Measurements from ENCODE around the gene ARHGEF4.

Gene ARHGEF4

GRCh38 chr2:130839011-130839780 lies 2.5 kb downstream of the ARHGEF4 start:
- no peak for TF ChIP-seq CTCF (IDR thresholded peaks at IDR 0.05; ENCODE audit: low read length, missing control alignments)
- no peak overlapping the region for H3K4me3 ChIP-seq (replicated peaks; ENCODE audit: low read depth, low read length)
- no peak for DNase-seq (ENCODE audit: low read depth)

- H3K4me3 ChIP-seq (replicated peaks; ENCODE audit: low read depth, low read length) = no peak overlapping the region
- DNase-seq (ENCODE audit: low read depth) = no peak
These were observed 3.8 kb downstream of the ARHGEF4 start for GRCh38 chr2:130840506-130840905.

GRCh38 chr2:130841741-130842365 lies 5.1 kb downstream of the ARHGEF4 start:
- no peak overlapping the region for H3K4me3 ChIP-seq (replicated peaks; ENCODE audit: low read depth, low read length)
- TF ChIP-seq CTCF (IDR thresholded peaks at IDR 0.05; ENCODE audit: low read length, missing control alignments) = no peak
- no peak for DNase-seq (ENCODE audit: low read depth)

More at GRCh38 chr2:130840506-130840905, 3.8 kb downstream of the ARHGEF4 start:
- no peak for TF ChIP-seq CTCF (IDR thresholded peaks at IDR 0.05; ENCODE audit: low read length, missing control alignments)

GRCh38 chr2:130842770-130843169 lies 6.1 kb downstream of the ARHGEF4 start:
- no peak overlapping the region for H3K4me3 ChIP-seq (replicated peaks; ENCODE audit: low read depth, low read length)
- no peak for TF ChIP-seq CTCF (IDR thresholded peaks at IDR 0.05; ENCODE audit: low read length, missing control alignments)
- DNase-seq (ENCODE audit: low read depth) = no peak

GRCh38 chr2:130843321-130843985 lies 6.7 kb downstream of the ARHGEF4 start:
- H3K4me3 ChIP-seq (replicated peaks; ENCODE audit: low read depth, low read length) = no peak overlapping the region
- no peak for TF ChIP-seq CTCF (IDR thresholded peaks at IDR 0.05; ENCODE audit: low read length, missing control alignments)
- no peak for DNase-seq (ENCODE audit: low read depth)

GRCh38 chr2:130844161-130844560 lies 7.4 kb downstream of the ARHGEF4 start:
- TF ChIP-seq CTCF (IDR thresholded peaks at IDR 0.05; ENCODE audit: low read length, missing control alignments) = no peak
- DNase-seq (ENCODE audit: low read depth) = no peak
- H3K4me3 ChIP-seq (replicated peaks; ENCODE audit: low read depth, low read length) = no peak overlapping the region

All from fibroblast of pulmonary artery (primary cell).